Measurements from ENCODE around the gene GAPDH. TPM values are rescaled to one million over a fixed set of nuclear protein-coding genes. Genes with fewer than 3 reads are reported as not detected.
"Not testable (repeated sequence)": the region's sequence is repeated elsewhere in the genome, so short reads cannot be mapped to it uniquely, and the experiment has no call there.

GAPDH gene
- total RNA-seq, 2 donors from 2014 or later, result 1,700 to 2,744 TPM

DNA sequence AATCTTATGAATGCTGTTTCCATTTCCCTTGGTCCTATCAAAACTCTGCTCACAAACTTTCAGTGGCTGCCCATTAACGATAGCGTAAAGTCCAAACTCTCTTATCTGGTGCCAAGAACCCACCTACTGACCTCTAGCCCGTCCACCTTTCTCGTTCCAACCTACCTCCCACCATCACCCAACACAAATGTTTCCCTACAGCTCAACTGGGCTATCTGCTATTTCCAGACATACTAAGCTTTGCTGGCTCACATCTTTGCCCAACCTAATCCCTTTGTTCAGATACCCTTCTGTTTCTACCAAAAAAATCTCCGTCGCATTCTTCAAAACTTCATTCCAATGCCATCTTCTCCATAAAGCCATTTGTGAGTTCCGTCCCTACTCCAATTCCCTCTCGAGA lies 41.3 kb downstream of the GAPDH start:
- Histone ChIP-seq H3K4me3 (no peak overlapping the region), H3K36me3 (peaks cover 84% of the 10 kb centered on the region), H3K27ac (no peak overlapping the region), H3K27me3 (replicated peaks; ENCODE audit: insufficient read depth) (no peaks in the 10 kb centered on the region), H3K4me1 (ENCODE audit: control insufficient read depth in 1 of 2, low read depth in 2 of 2) (no peaks in the 10 kb centered on the region), H3K9me3 (no peaks in the 10 kb centered on the region)
- DNase-seq (ENCODE audit: low spot score) (no peak), ATAC-seq (ENCODE audit: insufficient number of reproducible peaks, low FRiP score, low read depth) (no peak)
- TF ChIP-seq, protein P1, sequence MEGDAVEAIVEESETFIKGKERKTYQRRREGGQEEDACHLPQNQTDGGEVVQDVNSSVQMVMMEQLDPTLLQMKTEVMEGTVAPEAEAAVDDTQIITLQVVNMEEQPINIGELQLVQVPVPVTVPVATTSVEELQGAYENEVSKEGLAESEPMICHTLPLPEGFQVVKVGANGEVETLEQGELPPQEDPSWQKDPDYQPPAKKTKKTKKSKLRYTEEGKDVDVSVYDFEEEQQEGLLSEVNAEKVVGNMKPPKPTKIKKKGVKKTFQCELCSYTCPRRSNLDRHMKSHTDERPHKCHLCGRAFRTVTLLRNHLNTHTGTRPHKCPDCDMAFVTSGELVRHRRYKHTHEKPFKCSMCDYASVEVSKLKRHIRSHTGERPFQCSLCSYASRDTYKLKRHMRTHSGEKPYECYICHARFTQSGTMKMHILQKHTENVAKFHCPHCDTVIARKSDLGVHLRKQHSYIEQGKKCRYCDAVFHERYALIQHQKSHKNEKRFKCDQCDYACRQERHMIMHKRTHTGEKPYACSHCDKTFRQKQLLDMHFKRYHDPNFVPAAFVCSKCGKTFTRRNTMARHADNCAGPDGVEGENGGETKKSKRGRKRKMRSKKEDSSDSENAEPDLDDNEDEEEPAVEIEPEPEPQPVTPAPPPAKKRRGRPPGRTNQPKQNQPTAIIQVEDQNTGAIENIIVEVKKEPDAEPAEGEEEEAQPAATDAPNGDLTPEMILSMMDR (IDR thresholded peaks at IDR 0.05), result no peak

DNA sequence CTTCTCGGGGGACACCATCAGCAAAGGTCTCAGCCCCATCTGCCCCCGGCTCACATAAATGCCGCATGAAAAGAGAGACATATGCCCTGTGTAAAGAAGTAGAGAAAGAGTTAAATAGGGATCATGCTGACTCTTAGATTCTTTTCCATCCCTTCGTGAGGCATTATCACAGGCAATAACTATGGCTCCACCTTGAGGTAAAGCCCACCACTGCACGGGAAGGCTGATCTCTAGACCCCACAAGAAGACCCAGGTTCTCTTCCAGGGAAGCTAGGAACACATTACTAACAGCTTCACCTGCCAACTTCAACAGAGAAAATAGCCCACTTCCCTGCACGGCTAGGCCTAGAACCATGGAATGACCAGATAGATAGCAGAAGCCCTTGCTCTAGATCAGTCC lies 47.9 kb downstream of the GAPDH start:
- TF ChIP-seq, protein P1 (IDR thresholded peaks at IDR 0.05), result no peak
- no peak overlapping the region for H3K27ac ChIP-seq
- H3K4me1 ChIP-seq (ENCODE audit: control insufficient read depth in 1 of 2, low read depth in 2 of 2), result no peaks in the 10 kb centered on the region
- H3K4me3 ChIP-seq, result no peak overlapping the region
- H3K27me3 ChIP-seq (replicated peaks; ENCODE audit: insufficient read depth), result no peaks in the 10 kb centered on the region
- no peaks in the 10 kb centered on the region for H3K9me3 ChIP-seq
- peaks cover 86% of the 10 kb centered on the region for H3K36me3 ChIP-seq
- ATAC-seq (ENCODE audit: insufficient number of reproducible peaks, low FRiP score, low read depth) (no peak), DNase-seq (ENCODE audit: low spot score) (no peak)

DNA sequence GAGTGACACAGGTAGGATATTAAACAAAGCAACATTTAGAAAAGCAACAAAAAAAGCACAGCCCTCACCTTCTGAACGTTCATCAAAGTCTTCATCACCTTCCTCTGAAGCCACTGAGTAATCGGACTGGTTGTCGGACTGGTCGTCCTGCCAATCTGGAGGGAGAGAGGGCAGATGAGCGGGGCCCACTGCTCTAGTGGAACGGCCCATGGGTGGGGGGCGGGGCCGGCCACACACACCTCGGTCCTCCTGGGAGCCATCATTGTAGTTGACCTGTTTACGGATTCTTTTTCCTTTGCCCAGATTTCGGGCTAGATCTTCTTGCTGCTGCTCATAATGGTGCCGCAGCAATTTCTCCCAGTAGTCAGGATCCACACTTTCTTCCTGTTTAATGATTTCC lies 48.6 kb downstream of the GAPDH start:
- Histone ChIP-seq H3K4me1 (ENCODE audit: control insufficient read depth in 1 of 2, low read depth in 2 of 2) (no peaks in the 10 kb centered on the region), H3K4me3 (no peak overlapping the region), H3K36me3 (peaks cover 86% of the 10 kb centered on the region), H3K9me3 (no peaks in the 10 kb centered on the region), H3K27me3 (replicated peaks; ENCODE audit: insufficient read depth) (no peaks in the 10 kb centered on the region), H3K27ac (no peak overlapping the region)
- ATAC-seq (ENCODE audit: insufficient number of reproducible peaks, low FRiP score, low read depth), result no peak
- TF ChIP-seq, protein P1 (IDR thresholded peaks at IDR 0.05), result no peak
- DNase-seq (ENCODE audit: low spot score), result no peak

DNA sequence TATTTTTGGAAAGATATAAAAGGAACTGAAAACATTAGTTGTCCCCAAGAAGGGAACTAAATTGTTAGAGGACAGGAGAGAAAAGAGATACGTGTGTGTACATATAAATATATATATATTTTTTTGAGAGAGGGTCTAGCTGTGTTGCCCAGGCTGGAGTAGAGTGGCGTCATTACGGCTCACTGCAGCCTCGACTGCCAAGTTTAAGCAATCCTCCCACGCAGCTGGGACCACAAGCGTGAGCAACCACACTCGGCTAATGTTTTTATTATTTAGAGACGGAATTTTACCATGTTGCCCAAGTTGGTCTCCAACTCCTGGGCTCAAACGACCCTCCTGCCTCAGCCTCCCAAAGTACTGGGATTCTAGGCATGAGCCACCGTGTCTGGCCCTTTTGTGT lies 50.0 kb downstream of the GAPDH start:
- Histone ChIP-seq H3K27me3 (replicated peaks; ENCODE audit: insufficient read depth) (no peaks in the 10 kb centered on the region), H3K36me3 (peaks cover 85% of the 10 kb centered on the region), H3K4me1 (ENCODE audit: control insufficient read depth in 1 of 2, low read depth in 2 of 2) (no peaks in the 10 kb centered on the region), H3K27ac (no peak overlapping the region), H3K4me3 (no peak overlapping the region), H3K9me3 (no peaks in the 10 kb centered on the region)
- ATAC-seq (ENCODE audit: insufficient number of reproducible peaks, low FRiP score, low read depth) (no peak), DNase-seq (ENCODE audit: low spot score) (no peak)
- TF ChIP-seq, protein P1 (IDR thresholded peaks at IDR 0.05), result no peak

DNA sequence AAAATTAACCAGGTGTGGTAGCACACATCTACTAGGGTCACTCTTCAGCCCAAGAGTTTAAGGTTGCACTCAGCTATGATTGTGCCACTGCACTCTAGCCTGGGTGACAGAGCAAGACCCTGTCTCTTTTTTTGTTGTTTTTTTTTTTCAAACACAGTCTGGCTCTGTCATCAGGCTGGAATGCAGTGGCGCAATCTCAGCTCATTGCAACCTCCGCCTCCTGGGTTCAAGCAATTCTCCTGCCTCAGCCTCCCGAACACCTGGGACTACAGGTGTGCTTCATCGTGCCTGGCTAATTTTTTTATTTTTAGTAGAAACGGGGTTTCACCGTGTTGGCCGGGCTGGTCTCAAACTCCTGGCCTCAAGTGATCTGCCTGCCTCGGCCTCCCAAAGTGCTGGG lies 52.3 kb downstream of the GAPDH start:
- H3K27me3 ChIP-seq (replicated peaks; ENCODE audit: insufficient read depth); H3K4me1 ChIP-seq (ENCODE audit: control insufficient read depth in 1 of 2, low read depth in 2 of 2); H3K4me3 ChIP-seq; ATAC-seq (ENCODE audit: insufficient number of reproducible peaks, low FRiP score, low read depth); H3K9me3 ChIP-seq; DNase-seq (ENCODE audit: low spot score): not testable (repeated sequence)
- Histone ChIP-seq H3K27ac (peak overlapping the region in 1 of 2 donors; percentile 35), H3K36me3 (peaks cover 88% of the 10 kb centered on the region)

Other genes starting within 250 kb of the GAPDH start
- under 1 TPM in 1 of 2 donors, not detected in 1; 0.78 TPM for gene PLEKHG6, start 223.8 kb upstream of the GAPDH start, total RNA-seq
- gene TNFRSF1A, start 192.4 kb upstream of the GAPDH start, total RNA-seq, result 100 to 1,000 TPM; 311 to 384 TPM
- gene SCNN1A, start 159.0 kb upstream of the GAPDH start, total RNA-seq, result 10 to 100 TPM; 16.4 to 33.5 TPM
- 100 to 1,000 TPM; 176 to 217 TPM for gene LTBR, start 150.4 kb upstream of the GAPDH start, total RNA-seq
- gene CD27, start 89.6 kb upstream of the GAPDH start, total RNA-seq, result 1 to 10 TPM; 1.6 to 4.7 TPM
- gene TAPBPL, start 82.5 kb upstream of the GAPDH start, total RNA-seq, result 10 to 100 TPM; 23.7 to 37.5 TPM
- 10 to 100 TPM; 24.4 to 29.9 TPM for gene VAMP1, start 63.8 kb upstream of the GAPDH start, total RNA-seq
- gene MRPL51, start 41.3 kb upstream of the GAPDH start, total RNA-seq, result 10 to 100 TPM; 40.6 to 51.7 TPM
- gene NCAPD2, start 40.4 kb upstream of the GAPDH start, total RNA-seq, result 10 to 100 TPM; 19.9 to 26.7 TPM
- gene IFFO1, start 21.5 kb downstream of the GAPDH start, total RNA-seq, result 10 to 100 TPM; 36.2 to 68.6 TPM
- gene NOP2, start 33.8 kb downstream of the GAPDH start, total RNA-seq, result 10 to 100 TPM; 41.2 to 83.0 TPM
- 100 to 1,000 TPM; 193 to 205 TPM for gene CHD4, start 72.9 kb downstream of the GAPDH start, total RNA-seq
- gene LPAR5, start 101.4 kb downstream of the GAPDH start, total RNA-seq, result 1 to 10 TPM; 4.8 to 6.8 TPM
- 1 to 10 TPM; 5.1 to 9.1 TPM for gene ACRBP, start 112.9 kb downstream of the GAPDH start, total RNA-seq
- gene ING4, start 128.6 kb downstream of the GAPDH start, total RNA-seq, result 10 to 100 TPM; 21.8 to 36.9 TPM
- gene ZNF384, start 154.9 kb downstream of the GAPDH start, total RNA-seq, result 10 to 100 TPM; 36.8 to 45.3 TPM
- gene PIANP, start 166.3 kb downstream of the GAPDH start, total RNA-seq, result 1 to 10 TPM; 3.1 to 4.2 TPM
- gene COPS7A, start 189.5 kb downstream of the GAPDH start, total RNA-seq, result 10 to 100 TPM; 69.9 to 78.2 TPM
- gene MLF2, start 218.6 kb downstream of the GAPDH start, total RNA-seq, result 100 to 1,000 TPM; 129 to 179 TPM
- gene PTMS, start 231.8 kb downstream of the GAPDH start, total RNA-seq, result 100 to 1,000 TPM; 168 to 186 TPM
- gene LAG3, start 238.0 kb downstream of the GAPDH start, total RNA-seq, result 1 to 10 TPM in 1 of 2 donors, under 1 TPM in 1; 0.95 to 1.5 TPM

Data from thoracic aorta (tissue), 2 donors.